SK-N-SH (cell line): ENCODE results near the gene ANKS1B. TPM values are rescaled to one million over a fixed set of nuclear protein-coding genes. Genes with fewer than 3 reads are reported as not detected.

Source experiments
- CTCF ChIA-PET: fragments of 300-600, 350-600 bp; formaldehyde crosslinking; extraction: SDS; loops from one replicate; lab custom pipeline; 2021; lab: Yijun Ruan, JAX
- POLR2A ChIA-PET: fragments of 350-600 bp; sonication (Branson Sonifier 250); formaldehyde crosslinking; extraction: SDS; loops from one replicate; lab custom pipeline; 2020; ENCODE audit warnings: antibody characterized with exemption, inconsistent platforms; lab: Yijun Ruan, JAX
- DNase-seq: peaks from one replicate; pipeline ENCODE4 v3.0.0; 2012
- H2AFZ ChIP-seq: fragments of 200-600 bp; sonication (generic); 2 replicates; pipeline ENCODE4 v1.8.1; 2016; ENCODE audit warnings: antibody characterized with exemption, mild to moderate bottlenecking, low read depth
- H3F3A ChIP-seq: fragments of 200-600 bp; sonication (generic); replicated peaks from 2 replicates; pipeline ENCODE3; 2016; ENCODE audit warnings: antibody characterized with exemption, mild to moderate bottlenecking; ENCODE audit not compliant: insufficient read depth
- H3K27ac ChIP-seq, 2 experiments: fragments of 200-500 bp in 1 of 2; fragments of 200-600 bp in 1 of 2; sonication (Bioruptor generic) in 1 of 2; sonication (generic), shearing (Covaris generic) in 1 of 2; 2 replicates each; pipeline versions ENCODE4 v1.5.1 to v1.6.1; 2014 to 2016; ENCODE audit warnings: low read depth in 2 of 2, inconsistent platforms in 1 of 2, low read length in 1 of 2, mild to moderate bottlenecking in 1 of 2, mixed read lengths in 1 of 2
- H3K27me3 ChIP-seq: fragments of 200-600 bp; sonication (generic), shearing (Covaris generic); 2 replicates; pipeline ENCODE4 v1.6.1; 2016; ENCODE audit warnings: mixed run types; ENCODE audit not compliant: insufficient read depth
- H3K36me3 ChIP-seq, 2 experiments: fragments of 200-500 bp in 1 of 2; fragments of 200-600 bp in 1 of 2; sonication (Bioruptor generic) in 1 of 2; sonication (generic) in 1 of 2; replicated peaks in 1 of 2; 2 replicates each; pipeline versions ENCODE3 to v1.5.1; 2014 to 2016; ENCODE audit warnings: low read length in 1 of 2, mild to moderate bottlenecking in 1 of 2; ENCODE audit not compliant: insufficient read depth in 2 of 2, control insufficient read depth in 1 of 2
- H3K4me1 ChIP-seq, 2 experiments: fragments of 200-500 bp in 1 of 2; fragments of 200-600 bp in 1 of 2; sonication (Bioruptor generic) in 1 of 2; sonication (generic), shearing (Covaris generic) in 1 of 2; 2 replicates each; pipeline versions ENCODE4 v1.5.1 to v1.6.1; 2014 to 2016; ENCODE audit warnings: low read depth in 1 of 2, low read length in 1 of 2, mixed run types in 1 of 2; ENCODE audit not compliant: insufficient read depth in 2 of 2, control insufficient read depth in 1 of 2
- H3K4me2 ChIP-seq: fragments of 200-600 bp; sonication (generic), shearing (Covaris generic); 2 replicates; pipeline ENCODE4 v1.6.1; 2017; ENCODE audit warnings: mixed run types
- H3K4me3 ChIP-seq, 2 experiments: fragments of 200-500 bp in 1 of 2; fragments of 200-600 bp in 1 of 2; sonication (Bioruptor generic) in 1 of 2; sonication (generic), shearing (Covaris generic) in 1 of 2; 2 replicates each; pipeline versions ENCODE4 v1.5.1 to v1.8.1; 2014 to 2016; ENCODE audit warnings: low read depth in 2 of 2, inconsistent platforms in 1 of 2, low read length in 1 of 2, mild to moderate bottlenecking in 1 of 2, mixed read lengths in 1 of 2, moderate library complexity in 1 of 2
- H3K79me2 ChIP-seq: fragments of 200-600 bp; sonication (generic); 2 replicates; pipeline ENCODE4 v1.8.1; 2017; ENCODE audit warnings: mild to moderate bottlenecking; ENCODE audit not compliant: insufficient read depth
- H3K9ac ChIP-seq: fragments of 200-600 bp; sonication (generic); 2 replicates; pipeline ENCODE4 v1.6.1; 2017; ENCODE audit warnings: mixed run types
- H3K9me2 ChIP-seq: fragments of 200-600 bp; sonication (generic); 2 replicates; pipeline ENCODE4 v1.6.1; 2017; ENCODE audit warnings: mixed run types
- H3K9me3 ChIP-seq: fragments of 200-600 bp; sonication (generic); 2 replicates; pipeline ENCODE4 v1.6.1; 2017; ENCODE audit warnings: mixed run types, mild to moderate bottlenecking, moderate library complexity
- H4K20me1 ChIP-seq: fragments of 200-600 bp; sonication (generic); 2 replicates; pipeline ENCODE4 v1.6.1; 2017; ENCODE audit warnings: mild to moderate bottlenecking, mixed run types; ENCODE audit not compliant: insufficient read depth
- EZH2phosphoT487 ChIP-seq: fragments of 200-600 bp; sonication (generic); IDR thresholded peaks from 2 replicates; pipeline ENCODE4 v1.6.1; 2017; ENCODE audit warnings: low read depth, mixed run types, mild to moderate bottlenecking, antibody characterized with exemption, moderate library complexity, borderline replicate concordance
- FOXJ3 ChIP-seq: sonication (generic); formaldehyde crosslinking; IDR thresholded peaks from 2 replicates; pipeline ENCODE4 v1.5.1; 2020; ENCODE audit warnings: mild to moderate bottlenecking, missing genetic modification reagents
- FOXM1 ChIP-seq: IDR thresholded peaks from 2 replicates; pipeline ENCODE4 v1.4.0; 2012; ENCODE audit warnings: low read depth, mild to moderate bottlenecking
- MXI1 ChIP-seq: IDR thresholded peaks from 2 replicates; pipeline ENCODE4 v1.6.1; 2012; ENCODE audit warnings: mild to moderate bottlenecking, low read depth, low read length, improper control_type of control experiment
- NFIC ChIP-seq: IDR thresholded peaks from 2 replicates; pipeline ENCODE4 v1.4.0; 2012; ENCODE audit warnings: borderline replicate concordance
- POLR2AphosphoS5 ChIP-seq: IDR thresholded peaks from 2 replicates; pipeline ENCODE4 v1.6.1; 2012; ENCODE audit warnings: low read depth, low read length
- RAD21 ChIP-seq: IDR thresholded peaks from 2 replicates; pipeline ENCODE4 v1.6.1; 2012; ENCODE audit warnings: mild to moderate bottlenecking, low read length
- RCOR1 ChIP-seq: fragments of 150-350 bp; IDR thresholded peaks from 2 replicates; pipeline ENCODE4 v1.6.1; 2017; ENCODE audit warnings: antibody characterized with exemption, low read length
- RFX5 ChIP-seq: IDR thresholded peaks from 2 replicates; pipeline ENCODE4 v1.6.1; 2012; ENCODE audit warnings: mild to moderate bottlenecking, improper control_type of control experiment, low read length
- RXRA ChIP-seq: IDR thresholded peaks from 2 replicates; pipeline ENCODE4 v1.4.0; 2012; ENCODE audit warnings: low read depth, mild to moderate bottlenecking, borderline replicate concordance
- SIN3A ChIP-seq: IDR thresholded peaks from 2 replicates; pipeline ENCODE4 v1.6.1; 2012; ENCODE audit warnings: low read depth, mild to moderate bottlenecking, low read length, moderate library complexity, borderline replicate concordance
- WGBS: methylation state at CpG from one replicate; pipeline ENCODE4 v1.1.6; 2017; ENCODE audit warnings: low lambda C conversion rate; 5-methylcytosine and 5-hydroxymethylcytosine counted together
- polyA plus RNA-seq, 3 experiments: library from polyadenylated mRNA; depleted of rRNA; stranded (reverse); fragments of >200 nt; gene quantifications; 2 replicates each; pipeline ENCODE4 v1.2.3, GENCODE V29; 2012
- TF ChIP-seq, protein P1 (sequence below): IDR thresholded peaks from 2 replicates; pipeline ENCODE4; 2012
- TF ChIP-seq, protein P2 (sequence below): IDR thresholded peaks from 2 replicates; pipeline ENCODE4 v1.6.1; 2012; ENCODE audit warnings: mild to moderate bottlenecking, low read depth, low read length, moderate library complexity
- TF ChIP-seq, protein P3 (sequence below): fragments of 200-600 bp; sonication (generic); IDR thresholded peaks from 2 replicates; pipeline ENCODE4 v1.6.1; 2017; ENCODE audit warnings: antibody characterized with exemption, mild to moderate bottlenecking, moderate library complexity
- TF ChIP-seq, protein P4 (sequence below): IDR thresholded peaks from 2 replicates; pipeline ENCODE4 v1.4.0; 2012; ENCODE audit warnings: low read depth, borderline replicate concordance

ANKS1B gene
- polyA plus RNA-seq, 1 of the 3 experiments (the other 2 are of a cell fraction): 1.8 TPM

DNA sequence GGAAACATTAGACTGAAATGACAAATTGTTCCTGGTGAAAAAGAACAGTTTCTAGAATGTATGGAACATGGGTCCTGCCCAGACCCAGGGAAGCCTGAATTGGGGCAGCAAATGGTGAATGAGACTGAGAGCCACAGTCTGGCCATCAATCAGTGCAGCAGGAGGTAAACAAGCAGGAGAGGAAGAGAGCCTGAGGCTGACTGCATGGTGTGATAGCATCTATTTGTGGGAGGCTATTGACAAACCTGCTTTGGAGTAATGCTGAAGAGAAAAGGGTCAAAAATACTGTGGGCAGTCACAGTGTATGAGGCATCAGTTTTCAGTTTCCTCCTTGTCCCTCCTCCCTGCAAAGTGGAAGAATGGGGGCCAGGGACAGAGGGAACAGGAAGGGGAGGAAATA lies 136.8 kb downstream of the ANKS1B start:
- ChIA-PET POLR2A (no interaction called here), CTCF (no interaction called here)
- Histone ChIP-seq H3K9me2 (no peaks in the 10 kb centered on the region), H3K9ac (no peak overlapping the region), H3K27me3 (no peaks in the 10 kb centered on the region), H3K4me1 (no peaks in the 10 kb centered on the region; a peak in 2 of 4 replicates), H4K20me1 (no peaks in the 10 kb centered on the region), H2AFZ (no peak overlapping the region), H3K4me2 (no peak overlapping the region), H3K79me2 (no peaks in the 10 kb centered on the region), H3K27ac (no peak overlapping the region), H3K36me3 (peaks cover 0 to 3% of the 10 kb centered on the region in 2 experiments), H3K4me3 (no peak overlapping the region), H3K9me3 (no peaks in the 10 kb centered on the region), H3F3A (no peaks in the 10 kb centered on the region)
- no peak for DNase-seq
- TF ChIP-seq NFIC (no peak), RAD21 (no peak), EZH2phosphoT487 (no peak), FOXJ3 (no peak), RFX5 (no peak), RXRA (no peak)
- TF ChIP-seq, protein P1, sequence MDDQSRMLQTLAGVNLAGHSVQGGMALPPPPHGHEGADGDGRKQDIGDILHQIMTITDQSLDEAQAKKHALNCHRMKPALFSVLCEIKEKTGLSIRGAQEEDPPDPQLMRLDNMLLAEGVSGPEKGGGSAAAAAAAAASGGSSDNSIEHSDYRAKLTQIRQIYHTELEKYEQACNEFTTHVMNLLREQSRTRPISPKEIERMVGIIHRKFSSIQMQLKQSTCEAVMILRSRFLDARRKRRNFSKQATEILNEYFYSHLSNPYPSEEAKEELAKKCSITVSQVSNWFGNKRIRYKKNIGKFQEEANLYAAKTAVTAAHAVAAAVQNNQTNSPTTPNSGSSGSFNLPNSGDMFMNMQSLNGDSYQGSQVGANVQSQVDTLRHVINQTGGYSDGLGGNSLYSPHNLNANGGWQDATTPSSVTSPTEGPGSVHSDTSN: no peak

DNA sequence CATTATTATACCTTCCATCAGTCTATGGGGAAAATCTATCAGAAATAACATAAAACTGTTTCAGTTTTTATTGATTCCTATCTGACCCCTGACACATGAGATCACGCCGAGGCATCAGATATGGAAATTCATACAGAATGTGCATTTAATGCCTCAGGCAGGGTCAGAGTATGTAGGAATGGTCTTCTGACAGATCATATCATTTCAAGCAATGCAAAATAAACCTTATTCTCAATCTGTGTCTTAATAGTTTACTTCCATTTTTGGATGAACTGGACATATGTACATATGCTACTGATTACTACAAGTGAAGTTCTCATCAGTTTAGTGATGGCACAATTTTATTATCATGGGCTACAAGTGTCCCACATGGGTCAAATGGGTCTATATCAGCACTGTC lies 150.0 kb downstream of the ANKS1B start:
- ChIA-PET CTCF (no interaction called here), POLR2A (no interaction called here)
- H3K9me2 ChIP-seq: no peaks in the 10 kb centered on the region
- no peak overlapping the region for H3K4me2 ChIP-seq
- no peaks in the 10 kb centered on the region for H3F3A ChIP-seq
- no peak overlapping the region for H3K4me3 ChIP-seq
- no peaks in the 10 kb centered on the region for H3K9me3 ChIP-seq
- H3K4me1 ChIP-seq: no peaks in the 10 kb centered on the region
- no peaks in the 10 kb centered on the region for H4K20me1 ChIP-seq
- 91% methylated on average over 2 of the region's 2 CpGs for WGBS
- H3K27ac ChIP-seq: no peak overlapping the region
- H2AFZ ChIP-seq: no peak overlapping the region
- no peak overlapping the region for H3K9ac ChIP-seq
- TF ChIP-seq, protein P2, sequence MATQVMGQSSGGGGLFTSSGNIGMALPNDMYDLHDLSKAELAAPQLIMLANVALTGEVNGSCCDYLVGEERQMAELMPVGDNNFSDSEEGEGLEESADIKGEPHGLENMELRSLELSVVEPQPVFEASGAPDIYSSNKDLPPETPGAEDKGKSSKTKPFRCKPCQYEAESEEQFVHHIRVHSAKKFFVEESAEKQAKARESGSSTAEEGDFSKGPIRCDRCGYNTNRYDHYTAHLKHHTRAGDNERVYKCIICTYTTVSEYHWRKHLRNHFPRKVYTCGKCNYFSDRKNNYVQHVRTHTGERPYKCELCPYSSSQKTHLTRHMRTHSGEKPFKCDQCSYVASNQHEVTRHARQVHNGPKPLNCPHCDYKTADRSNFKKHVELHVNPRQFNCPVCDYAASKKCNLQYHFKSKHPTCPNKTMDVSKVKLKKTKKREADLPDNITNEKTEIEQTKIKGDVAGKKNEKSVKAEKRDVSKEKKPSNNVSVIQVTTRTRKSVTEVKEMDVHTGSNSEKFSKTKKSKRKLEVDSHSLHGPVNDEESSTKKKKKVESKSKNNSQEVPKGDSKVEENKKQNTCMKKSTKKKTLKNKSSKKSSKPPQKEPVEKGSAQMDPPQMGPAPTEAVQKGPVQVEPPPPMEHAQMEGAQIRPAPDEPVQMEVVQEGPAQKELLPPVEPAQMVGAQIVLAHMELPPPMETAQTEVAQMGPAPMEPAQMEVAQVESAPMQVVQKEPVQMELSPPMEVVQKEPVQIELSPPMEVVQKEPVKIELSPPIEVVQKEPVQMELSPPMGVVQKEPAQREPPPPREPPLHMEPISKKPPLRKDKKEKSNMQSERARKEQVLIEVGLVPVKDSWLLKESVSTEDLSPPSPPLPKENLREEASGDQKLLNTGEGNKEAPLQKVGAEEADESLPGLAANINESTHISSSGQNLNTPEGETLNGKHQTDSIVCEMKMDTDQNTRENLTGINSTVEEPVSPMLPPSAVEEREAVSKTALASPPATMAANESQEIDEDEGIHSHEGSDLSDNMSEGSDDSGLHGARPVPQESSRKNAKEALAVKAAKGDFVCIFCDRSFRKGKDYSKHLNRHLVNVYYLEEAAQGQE: no peak
- TF ChIP-seq, protein P1: no peak
- TF ChIP-seq, protein P3, sequence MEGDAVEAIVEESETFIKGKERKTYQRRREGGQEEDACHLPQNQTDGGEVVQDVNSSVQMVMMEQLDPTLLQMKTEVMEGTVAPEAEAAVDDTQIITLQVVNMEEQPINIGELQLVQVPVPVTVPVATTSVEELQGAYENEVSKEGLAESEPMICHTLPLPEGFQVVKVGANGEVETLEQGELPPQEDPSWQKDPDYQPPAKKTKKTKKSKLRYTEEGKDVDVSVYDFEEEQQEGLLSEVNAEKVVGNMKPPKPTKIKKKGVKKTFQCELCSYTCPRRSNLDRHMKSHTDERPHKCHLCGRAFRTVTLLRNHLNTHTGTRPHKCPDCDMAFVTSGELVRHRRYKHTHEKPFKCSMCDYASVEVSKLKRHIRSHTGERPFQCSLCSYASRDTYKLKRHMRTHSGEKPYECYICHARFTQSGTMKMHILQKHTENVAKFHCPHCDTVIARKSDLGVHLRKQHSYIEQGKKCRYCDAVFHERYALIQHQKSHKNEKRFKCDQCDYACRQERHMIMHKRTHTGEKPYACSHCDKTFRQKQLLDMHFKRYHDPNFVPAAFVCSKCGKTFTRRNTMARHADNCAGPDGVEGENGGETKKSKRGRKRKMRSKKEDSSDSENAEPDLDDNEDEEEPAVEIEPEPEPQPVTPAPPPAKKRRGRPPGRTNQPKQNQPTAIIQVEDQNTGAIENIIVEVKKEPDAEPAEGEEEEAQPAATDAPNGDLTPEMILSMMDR: no peak
- no peak for TF ChIP-seq RCOR1
- no peak for TF ChIP-seq FOXM1
- TF ChIP-seq POLR2AphosphoS5: no peak
- TF ChIP-seq, protein P4, sequence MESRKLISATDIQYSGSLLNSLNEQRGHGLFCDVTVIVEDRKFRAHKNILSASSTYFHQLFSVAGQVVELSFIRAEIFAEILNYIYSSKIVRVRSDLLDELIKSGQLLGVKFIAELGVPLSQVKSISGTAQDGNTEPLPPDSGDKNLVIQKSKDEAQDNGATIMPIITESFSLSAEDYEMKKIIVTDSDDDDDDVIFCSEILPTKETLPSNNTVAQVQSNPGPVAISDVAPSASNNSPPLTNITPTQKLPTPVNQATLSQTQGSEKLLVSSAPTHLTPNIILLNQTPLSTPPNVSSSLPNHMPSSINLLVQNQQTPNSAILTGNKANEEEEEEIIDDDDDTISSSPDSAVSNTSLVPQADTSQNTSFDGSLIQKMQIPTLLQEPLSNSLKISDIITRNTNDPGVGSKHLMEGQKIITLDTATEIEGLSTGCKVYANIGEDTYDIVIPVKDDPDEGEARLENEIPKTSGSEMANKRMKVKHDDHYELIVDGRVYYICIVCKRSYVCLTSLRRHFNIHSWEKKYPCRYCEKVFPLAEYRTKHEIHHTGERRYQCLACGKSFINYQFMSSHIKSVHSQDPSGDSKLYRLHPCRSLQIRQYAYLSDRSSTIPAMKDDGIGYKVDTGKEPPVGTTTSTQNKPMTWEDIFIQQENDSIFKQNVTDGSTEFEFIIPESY: no peak
- no peak for TF ChIP-seq SIN3A
- no peak for TF ChIP-seq MXI1
- TF ChIP-seq EZH2phosphoT487: no peak
- TF ChIP-seq RAD21: no peak
- no peaks in the 10 kb centered on the region for H3K27me3 ChIP-seq
- no peak for DNase-seq
- H3K79me2 ChIP-seq: no peaks in the 10 kb centered on the region
- H3K36me3 ChIP-seq: no peaks in the 10 kb centered on the region
